HG03442 (cell line): ENCODE data around the gene PTGR2.
A peak's percentile ranks its signal among the peaks of the same experiment; 100 is the strongest.
"Not testable (repeated sequence)": the region's sequence is repeated elsewhere in the genome, so short reads cannot be mapped to it uniquely, and the experiment has no call there.

Experiments
- ATAC-seq: cut with Tn5 transposase; IDR thresholded peaks from one replicate; pipeline ENCODE4 v1.9.1; 2021; ENCODE audit warnings: mild to moderate bottlenecking, moderate library complexity; ENCODE audit not compliant: unreplicated experiment

PTGR2 gene

DNA sequence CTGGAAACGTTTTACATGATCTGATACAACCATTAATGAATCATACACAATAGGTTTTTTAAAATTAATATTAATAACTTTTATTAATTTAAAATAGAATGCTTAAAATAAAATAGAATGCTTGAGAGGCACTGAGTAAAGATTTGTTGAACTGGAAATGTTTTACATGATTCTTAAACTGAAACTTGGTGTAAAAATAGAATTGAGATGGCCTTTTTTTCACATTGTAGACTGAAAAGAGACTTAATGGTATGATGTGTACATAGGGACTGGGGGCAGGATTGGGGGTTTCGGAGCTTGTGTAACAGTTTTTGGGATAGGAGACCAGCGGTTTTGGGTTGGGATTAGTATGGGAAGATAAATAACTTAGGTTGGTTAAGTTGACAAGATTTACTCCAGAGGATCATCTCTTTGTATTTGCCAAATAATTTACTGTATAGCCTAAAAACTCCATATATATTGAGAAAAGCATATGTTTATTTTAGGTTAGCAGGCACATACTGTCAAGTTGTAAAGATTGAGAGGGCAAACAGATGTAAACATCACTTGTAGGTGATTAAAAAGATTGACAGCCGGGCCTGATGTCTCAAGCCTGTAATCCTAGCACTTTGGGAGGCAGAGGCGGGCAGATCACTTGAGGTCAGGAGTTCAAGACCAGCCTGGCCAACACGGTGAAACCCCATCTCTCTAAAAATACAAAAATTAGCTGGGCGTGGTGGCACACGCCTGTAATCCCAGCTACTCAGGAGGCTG, 33.0 kb downstream of the PTGR2 start:
- ATAC-seq: no peak

DNA sequence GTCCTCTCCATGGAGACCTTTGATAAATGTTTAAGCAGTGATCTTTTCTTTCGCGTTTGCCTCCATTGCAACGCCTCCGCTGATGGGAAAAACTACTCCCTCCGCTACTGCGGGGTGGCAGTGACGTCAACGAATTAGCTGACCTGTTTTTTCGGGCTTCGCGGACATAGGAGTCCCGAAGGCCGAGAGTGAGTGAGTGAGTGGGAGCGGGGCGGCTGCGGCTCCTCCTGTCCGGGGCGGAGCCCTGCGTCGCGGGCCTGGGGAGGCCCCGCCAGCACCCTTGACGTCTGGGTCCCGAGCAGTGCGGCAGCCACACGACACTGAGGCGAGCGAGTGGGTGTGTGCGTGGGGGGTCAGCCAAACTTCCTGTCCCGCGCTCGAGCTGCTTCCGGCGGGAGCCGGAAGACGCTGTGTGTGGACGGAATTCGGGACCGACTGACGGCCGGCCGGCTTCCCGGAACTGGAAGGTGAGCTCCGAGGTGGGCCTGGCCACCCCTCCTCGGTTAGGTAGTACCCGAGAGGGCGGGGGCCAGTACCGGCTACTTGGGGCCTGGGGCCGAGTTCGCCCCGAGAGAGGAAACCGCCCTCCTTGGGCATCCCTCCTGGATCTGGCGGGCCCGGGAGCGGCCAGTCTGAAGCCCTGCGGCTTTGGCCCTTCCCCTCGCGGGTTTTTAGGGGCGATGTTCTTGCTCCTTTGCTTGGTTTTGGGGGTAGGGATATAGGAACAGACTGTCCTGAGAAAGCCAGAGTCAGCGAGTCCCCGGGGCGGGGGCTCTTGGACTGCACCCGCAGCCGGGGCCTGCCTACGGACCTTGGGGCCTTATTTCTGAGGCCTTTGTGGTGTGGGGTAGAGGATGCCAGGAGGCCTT, 35.1 kb downstream of the PTGR2 start, which contains the start of gene ZNF410:
Gene ZNF410 (plus strand): TSS at position 411 of the 869 bp plus-strand sequence. CDS start 5,317 bp downstream, outside the sequence.
- ATAC-seq: peak; percentile 96

DNA sequence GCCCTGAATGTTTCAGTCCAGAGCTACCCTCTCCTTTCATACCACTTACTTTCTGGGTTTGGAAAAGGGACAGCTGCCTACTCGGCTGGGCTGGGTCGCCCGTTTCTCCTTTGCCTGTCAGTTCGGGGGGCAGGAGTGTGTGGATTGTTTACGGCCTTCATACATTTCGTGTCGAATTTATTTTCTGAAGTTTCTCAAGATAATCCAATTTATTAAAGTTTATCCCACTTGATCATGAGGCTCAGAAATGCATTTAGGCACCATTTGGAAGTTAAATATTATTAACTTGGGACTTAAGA, 35.6 kb downstream of the PTGR2 start:
- ATAC-seq: no peak

DNA sequence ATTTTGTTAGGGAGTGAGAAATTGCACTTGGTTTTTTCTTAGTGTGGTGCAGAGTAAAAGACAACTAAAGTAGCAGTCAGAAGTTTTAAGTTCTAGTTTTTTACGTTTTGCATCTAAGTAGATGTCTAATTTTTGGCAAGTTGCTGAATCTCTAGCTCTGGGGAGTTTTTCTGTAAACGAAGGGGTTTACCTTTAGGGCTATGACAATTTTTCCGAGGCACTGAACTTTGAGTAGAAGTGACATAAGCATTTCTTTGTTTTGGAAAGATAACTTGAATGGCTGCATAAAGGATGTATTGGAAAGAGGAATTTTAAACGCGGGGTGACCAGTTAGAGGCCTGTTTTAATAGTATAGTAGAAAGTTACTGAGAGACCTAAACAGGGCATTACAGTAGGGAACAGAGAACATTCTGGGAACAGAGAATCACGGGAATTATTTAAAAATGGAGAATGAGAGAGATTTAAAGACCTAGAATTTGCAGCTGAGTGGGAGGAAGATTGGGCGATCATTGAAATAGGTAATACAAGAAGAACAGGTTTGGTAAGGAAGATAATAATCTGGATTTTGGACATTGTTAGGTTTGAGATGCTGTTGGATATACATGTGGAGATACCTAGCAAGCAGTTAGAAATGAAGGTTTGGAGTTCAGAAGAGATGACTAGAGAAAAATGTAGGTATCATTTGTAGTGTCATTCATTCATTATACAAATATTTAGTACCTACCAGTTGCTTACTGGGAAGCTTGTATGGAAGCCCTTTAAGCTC, 36.2 kb downstream of the PTGR2 start:
- ATAC-seq: no peak

DNA sequence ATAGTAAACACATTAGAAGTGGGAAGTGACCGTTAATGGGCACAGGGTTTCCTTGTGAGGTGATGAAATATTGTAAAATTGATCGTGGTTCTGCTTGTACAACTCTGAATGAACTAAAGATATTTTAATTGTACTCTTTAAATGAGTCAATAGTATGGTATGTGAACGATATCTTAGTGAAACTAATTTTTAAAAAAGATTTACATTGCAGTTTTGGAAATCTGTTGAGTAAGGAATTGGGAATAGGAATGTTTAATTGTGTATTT, 36.8 kb downstream of the PTGR2 start:
- no peak for ATAC-seq

DNA sequence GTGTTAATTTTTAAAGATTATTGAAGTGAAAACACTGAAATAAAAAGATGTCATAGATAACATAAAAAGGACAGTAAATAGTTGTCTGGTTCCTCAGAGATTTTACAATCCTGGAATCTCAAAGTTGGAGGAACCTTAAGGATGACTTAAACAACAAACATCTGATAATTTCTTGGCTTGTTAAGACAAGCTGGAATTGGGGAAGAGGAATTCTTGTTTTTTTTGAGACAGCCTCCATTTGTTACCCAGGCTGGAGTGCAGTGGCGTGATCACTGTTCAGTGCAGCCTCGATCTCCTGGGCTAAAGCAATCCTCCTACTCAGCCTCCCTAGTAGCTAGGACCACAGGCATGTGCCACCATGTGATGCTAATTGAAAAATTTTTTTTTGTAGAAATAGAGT, 37.3 kb downstream of the PTGR2 start:
- no peak for ATAC-seq

DNA sequence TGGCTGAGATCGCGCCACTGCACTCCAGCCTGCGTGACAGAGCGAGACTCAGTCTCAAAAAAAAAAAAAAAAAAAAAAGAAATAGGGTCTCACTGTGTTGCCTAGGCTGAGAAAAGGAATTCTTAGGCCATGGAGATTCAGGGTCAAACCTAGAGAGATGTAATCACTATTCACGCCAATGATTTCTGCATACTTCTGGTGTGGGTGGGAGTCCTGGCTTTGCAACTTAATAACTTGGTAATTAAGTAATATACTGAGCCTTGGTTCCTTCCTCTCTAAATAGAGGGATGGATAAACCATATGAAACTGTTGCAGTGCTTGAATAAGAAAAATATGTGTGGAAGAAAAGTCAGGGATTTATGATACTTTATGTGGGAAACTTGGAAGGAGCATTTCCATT, 37.7 kb downstream of the PTGR2 start:
- ATAC-seq: no peak

DNA sequence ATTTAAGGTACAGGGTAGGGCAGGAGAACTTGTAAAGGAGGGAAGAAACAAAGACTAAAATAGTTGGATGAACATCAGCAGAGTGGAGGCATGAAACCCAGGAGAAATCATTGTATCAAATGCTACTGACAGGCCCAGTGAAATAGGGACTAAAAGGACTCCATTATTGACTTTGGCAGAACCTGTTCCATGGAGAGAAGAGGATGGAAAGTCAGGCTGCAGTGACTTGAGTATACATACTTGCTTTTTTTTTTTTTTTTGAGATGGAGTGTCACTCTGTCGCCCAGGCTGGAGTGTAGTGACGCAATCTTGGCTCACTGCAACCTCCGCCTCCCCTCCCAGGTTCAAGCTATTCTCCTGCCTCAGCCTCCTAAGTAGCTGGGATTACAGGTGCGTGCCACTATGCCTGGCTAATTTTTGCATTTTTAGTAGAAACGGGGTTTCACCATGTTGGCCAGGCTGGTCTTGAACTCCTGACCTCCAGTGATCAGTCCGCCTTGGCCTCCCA, 42.6 kb downstream of the PTGR2 start:
- not testable (repeated sequence) for ATAC-seq

DNA sequence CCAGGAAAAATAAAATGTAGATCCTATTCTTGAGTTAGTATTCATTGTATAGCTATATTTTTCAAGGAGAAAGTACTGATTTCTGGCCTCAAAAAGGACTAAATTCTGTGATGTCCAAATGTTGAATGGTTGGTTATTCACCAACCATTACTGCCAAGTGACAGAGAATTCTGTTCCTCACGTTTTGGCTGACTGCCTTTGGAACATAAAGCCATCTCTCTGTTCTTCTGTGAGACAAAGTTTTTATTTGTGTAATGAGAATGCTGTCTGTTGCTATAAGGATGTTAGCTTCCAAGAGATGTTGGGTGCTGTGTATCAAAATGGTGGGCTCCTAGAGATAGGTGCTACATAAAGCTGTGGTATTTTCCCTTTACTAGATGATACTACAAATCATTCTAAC, 44.3 kb downstream of the PTGR2 start:
- no peak for ATAC-seq

DNA sequence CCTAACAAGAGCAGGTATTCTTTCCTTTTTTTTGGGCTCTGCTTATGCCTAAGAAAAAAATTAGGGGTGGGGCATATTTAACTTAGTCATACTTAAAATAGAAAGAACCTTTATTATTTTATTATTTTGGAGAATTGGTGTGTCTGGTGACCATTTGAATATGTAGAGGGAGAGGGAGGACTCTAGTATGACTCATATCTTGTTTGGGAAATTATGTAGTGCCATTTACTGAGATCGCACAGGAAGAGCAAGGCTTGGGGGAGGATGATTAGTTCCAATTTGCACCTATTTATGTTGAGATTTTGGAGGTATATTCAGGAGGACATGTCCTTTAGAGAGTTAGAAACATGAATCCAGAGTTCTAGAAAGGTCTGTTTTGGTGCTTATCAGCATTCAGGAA, 44.9 kb downstream of the PTGR2 start:
- ATAC-seq: no peak

DNA sequence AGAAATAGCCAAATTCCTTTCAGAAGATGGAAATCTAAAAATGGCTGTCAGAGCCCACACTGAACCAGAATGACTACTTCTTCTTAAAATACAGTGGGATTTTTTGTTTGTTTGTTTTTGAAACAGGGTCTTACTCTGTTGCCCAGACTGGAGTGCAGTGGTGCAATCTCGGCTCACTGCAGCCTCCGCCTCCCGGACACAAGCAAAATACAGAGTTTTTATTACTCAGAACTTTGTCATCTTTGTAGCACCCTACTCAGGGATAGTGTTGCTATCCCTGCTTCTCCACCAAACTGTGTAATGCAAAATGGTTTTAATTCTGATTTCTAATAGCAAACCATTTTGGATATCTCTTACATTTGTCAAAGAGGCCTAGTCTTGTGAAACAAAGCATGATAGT, 51.4 kb downstream of the PTGR2 start:
- no peak for ATAC-seq

DNA sequence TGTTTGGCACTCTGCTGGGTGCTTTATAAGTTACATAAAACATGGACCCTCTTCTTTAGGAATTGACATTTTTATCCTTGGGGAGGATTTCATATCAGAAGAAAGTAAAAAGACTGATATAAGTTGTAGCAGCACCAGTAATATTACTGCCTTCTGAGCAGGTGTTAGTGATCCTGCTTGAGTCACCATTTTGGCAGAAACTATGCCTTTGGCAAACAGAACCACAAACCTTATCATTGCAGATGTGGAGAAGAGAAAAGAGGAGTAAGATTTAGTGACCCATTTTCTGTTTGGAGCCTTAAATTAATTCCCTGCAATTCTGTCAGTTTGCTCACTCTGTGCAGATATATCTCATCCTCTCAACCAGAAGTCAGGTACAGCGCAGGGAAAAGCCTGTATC, 58.0 kb downstream of the PTGR2 start:
- no peak for ATAC-seq

DNA sequence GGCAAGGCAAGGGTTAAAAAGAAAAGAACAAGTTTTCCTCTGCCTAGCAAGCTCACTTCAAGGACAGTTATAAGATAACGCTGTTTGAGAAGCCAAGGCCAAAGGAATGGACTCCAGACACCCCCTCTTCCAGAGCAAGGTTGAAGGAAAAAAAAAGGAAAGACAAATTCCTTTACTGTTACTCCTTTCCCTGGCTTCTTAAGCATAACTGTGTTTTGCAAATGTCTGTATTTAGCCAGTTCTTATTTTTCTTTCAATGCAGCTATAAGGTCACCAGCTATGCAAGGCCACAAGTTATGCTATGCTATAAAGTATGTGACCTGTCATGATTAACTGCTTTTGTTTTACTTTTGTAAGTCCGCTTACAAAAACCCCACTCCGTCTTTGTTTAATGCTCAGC, 61.6 kb downstream of the PTGR2 start:
- ATAC-seq: no peak

DNA sequence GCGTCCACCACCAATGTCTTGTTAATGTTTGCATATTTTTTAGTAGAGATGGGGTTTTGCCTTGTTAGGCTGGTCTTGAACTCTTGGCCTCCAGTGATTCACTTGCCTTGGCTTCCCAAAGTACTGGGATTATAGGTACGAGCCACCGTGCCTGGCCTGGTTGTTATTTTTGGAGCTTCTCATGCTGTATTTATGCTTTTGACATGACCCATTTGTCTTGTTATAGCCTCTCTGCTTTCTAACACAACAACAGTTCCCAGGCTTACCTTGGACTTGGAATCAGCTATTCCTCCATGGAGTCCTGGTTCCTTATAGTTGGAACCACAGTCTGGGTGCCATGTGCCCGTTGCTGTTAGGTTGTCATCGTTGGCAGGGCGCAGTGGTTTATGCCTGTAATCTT, 64.7 kb downstream of the PTGR2 start:
- ATAC-seq: no peak

DNA sequence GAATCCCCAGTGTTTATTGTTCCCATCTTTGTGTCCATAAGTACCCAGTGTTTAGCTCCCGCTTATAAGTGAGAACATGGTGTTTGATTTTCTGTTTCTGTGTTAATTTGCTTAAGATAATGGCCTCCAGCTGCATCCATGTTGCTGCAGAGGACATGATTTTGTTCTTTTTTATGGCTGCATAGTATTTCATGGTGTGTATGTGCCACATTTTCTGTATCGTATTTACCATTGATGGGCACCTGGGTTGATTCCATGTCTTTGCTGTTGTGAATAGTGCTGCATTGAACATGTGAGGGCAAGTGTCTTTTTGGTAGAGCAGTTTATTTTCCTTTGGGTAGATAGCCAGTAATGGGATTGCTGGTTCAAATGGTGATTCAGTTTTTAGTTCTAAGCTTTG, 67.8 kb downstream of the PTGR2 start:
- not testable (repeated sequence) for ATAC-seq

DNA sequence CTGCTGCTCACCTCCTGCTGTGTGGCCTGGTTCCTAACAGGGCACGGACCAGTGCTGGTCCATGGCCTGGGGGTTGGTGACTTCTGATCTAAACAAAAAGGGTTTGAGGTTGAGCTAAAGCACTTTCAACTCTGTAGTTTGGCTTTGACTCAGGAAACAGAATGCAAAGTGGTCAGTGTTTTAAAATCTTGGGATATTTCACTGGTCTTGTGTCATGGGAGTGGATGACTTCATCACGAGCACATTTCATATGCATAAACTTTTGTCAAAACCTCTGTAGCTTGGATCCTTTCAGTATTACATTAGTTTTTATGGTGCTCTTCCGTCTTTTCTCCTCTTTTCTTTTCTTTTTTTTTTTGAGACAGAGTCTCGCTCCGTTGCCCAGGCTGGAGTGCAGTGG, 72.7 kb downstream of the PTGR2 start:
- no peak for ATAC-seq
